ENCODE data around the gene RASA2. TPM values are rescaled to one million over a fixed set of nuclear protein-coding genes. Genes with fewer than 3 reads are reported as not detected.

RASA2 gene
- total RNA-seq, 1 donor from 2014 or later, result 15.1 TPM

DNA sequence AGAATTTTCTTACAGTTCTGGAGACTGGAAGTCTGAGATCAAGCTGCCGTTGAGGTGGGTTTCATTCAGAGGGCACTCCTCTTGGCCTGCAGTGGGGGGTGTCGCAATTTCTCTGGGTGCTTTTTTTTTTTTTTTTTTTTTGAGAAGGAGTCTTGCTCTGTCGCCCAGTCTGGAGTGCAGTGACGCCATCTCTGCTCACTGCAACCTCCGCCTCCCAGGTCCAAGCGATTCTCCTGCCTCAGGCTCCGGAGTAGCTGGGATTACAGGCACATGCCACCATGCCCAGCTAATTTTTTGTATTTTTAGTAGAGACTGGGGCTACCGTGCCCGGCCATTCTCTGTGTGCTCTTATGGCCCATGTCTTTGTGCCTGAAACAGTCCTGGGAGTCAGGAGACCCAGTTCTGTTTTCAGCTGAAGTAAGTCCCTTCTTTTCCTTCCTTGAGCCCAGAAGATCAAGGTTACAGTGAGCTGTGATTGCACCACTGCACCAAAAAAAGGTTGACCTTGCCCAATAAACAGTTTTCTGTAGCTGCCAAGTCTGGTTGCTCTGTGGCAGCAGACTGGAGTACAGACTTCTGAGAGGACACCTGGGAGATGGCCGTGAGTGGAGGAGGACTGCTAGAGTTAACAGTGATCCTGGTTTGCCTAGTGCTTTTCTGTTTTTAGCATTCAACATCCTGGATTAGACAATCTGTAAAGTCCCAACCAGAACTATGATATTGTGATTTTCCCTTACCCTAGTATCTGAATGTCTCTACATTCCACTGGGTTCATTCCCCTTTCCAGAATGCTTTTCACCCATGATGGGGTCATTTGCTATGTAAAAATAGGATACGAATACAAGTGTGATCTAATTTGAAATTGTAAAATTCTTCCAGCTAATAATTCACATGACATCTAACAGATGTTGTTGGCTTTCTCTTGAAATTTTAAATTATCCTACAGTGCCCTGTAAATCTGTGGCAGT lies 174.7 kb downstream of the RASA2 start:
- DNase-seq (ENCODE audit: low read depth), result no peak
- TF ChIP-seq, protein P1, sequence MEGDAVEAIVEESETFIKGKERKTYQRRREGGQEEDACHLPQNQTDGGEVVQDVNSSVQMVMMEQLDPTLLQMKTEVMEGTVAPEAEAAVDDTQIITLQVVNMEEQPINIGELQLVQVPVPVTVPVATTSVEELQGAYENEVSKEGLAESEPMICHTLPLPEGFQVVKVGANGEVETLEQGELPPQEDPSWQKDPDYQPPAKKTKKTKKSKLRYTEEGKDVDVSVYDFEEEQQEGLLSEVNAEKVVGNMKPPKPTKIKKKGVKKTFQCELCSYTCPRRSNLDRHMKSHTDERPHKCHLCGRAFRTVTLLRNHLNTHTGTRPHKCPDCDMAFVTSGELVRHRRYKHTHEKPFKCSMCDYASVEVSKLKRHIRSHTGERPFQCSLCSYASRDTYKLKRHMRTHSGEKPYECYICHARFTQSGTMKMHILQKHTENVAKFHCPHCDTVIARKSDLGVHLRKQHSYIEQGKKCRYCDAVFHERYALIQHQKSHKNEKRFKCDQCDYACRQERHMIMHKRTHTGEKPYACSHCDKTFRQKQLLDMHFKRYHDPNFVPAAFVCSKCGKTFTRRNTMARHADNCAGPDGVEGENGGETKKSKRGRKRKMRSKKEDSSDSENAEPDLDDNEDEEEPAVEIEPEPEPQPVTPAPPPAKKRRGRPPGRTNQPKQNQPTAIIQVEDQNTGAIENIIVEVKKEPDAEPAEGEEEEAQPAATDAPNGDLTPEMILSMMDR (conservative IDR thresholded peaks at IDR 0.05; ENCODE audit: low read depth, low read length), result no peak
- H3K4me3 ChIP-seq (ENCODE audit: low read depth, low read length), result no peak overlapping the region

DNA sequence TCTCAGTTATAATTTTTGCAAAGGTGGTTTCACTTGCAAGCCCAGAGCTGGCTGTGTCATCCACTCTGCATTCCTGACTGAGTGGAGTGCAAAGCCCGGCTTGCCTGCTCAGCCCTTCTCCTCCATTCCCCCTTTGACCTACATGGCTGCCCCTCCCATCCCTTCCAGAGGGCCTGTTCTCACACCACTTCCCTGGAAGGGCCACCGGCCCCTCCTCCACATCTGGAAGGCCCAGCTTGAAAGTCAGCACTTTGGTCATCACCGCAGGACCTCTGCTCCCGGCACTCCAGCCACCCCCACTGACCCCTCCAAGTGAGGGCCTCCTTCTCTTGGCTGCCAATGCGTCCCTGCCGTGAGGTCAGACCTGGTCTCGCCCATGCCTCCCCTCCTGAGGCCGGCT lies 177.2 kb downstream of the RASA2 start:
- no peak overlapping the region for H3K4me3 ChIP-seq (ENCODE audit: low read depth, low read length)
- DNase-seq (ENCODE audit: low read depth), result no peak
- TF ChIP-seq, protein P1 (conservative IDR thresholded peaks at IDR 0.05; ENCODE audit: low read depth, low read length), result no peak

Other genes with a start within 250 kb of the RASA2 start
- 41.7 and 51.5 TPM in 2 replicates for gene ZBTB38, start 118.5 kb upstream of the RASA2 start, total RNA-seq